Activated CD4-positive, alpha-beta T cell treated with anti-CD3 and anti-CD28 coated beads for 48 hours (primary cell): ENCODE measurements around the gene FAM13B.
A peak's percentile ranks its signal among the peaks of the same experiment; 100 is the strongest.
"Not testable (repeated sequence)": the region's sequence is repeated elsewhere in the genome, so short reads cannot be mapped to it uniquely, and the experiment has no call there.

ENCODE experiments used
- DNase-seq: peaks from one replicate; pipeline ENCODE4 v3.0.0-alpha.2; 2020

The FAM13B gene

GRCh38 chr5:138032572-138033385 is at the start of gene FAM13B:
Gene FAM13B (minus strand): TSS chr5:138033079. CDS start chr5:138019111, 13,968 bp downstream.
- peak; percentile 86 for DNase-seq

DNA sequence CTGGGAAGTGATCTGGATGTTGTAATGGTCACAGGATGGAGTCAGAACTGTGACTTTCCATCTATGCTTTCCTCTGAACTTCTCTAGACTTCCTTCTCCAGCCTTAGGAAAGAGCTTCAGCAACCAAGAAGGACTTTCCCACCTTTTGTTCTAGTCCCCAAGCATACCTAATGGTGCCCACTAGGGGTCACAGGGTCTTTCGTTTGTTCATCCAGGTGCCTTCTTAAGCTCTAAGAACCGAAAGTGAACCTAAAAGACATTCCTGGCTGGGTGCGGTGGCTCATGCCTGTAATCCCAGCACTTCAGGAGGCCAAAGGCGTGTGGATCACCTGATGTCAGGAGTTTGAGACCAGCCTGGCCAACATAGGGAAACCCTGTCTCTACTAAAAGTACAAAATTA is 49.2 kb upstream of the FAM13B start:
- DNase-seq: no peak

DNA sequence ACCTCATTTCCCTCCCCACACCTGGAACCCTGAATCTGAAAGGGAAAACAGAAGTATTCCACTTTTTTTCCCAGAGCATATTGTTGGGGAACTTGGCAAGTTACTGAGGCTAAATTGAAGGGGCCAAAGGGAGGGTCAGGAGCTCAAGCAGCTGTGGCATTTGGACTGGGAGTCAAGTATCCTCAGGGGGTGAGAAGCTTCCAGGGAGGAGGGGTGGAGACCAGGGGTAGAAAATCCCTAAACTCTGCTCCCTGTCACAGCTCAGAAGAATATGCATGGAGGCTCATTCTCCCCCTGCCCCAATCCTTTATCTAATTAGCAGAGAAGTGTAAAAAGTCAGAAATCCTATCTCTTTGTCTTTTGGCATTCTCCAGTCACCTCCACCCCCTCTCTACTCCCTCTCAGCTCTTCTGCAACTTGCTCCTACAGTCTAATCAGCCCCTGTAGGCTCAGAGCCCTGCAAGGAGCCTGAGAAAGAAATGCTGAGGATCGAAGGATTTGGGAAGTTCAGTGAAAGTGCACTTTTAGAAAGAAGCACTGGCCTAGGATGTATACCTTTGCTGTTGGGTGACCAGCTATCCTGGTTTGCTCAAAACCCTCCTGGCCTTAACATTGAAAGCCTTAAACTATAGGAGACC is 45.2 kb upstream of the FAM13B start:
- no peak for DNase-seq

DNA sequence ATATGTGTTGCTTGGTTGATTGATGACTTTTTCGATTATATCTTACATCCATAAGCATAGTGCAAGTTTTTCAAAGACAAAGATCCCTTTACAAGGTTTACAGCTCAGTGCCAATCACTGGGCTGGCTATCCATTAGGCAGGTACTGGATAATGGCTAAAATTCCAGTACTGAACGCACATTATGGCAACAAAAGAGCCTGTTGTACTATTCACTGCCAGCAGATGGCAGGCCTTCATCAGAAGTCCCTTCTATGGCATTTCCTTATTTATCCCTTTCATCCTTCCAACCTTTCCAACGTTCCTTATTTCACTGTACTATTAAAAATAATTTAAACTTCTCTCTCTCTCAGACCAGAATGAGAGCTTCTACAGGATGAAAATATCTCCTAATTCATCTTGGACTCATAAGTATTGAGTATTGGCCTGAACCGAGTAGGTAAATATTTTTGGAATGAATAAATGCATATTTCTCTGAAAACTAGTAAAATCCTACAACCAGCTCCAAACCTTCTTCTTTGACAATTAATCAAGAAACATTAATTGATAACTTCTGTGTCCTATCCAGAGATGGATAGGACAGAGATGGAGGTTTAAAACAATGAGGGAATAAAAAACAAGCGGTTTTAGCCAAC is 44.3 kb upstream of the FAM13B start:
- DNase-seq: peak; percentile 65

GRCh38 chr5:138070026-138070425 is 37.1 kb upstream of the FAM13B start:
- not testable (repeated sequence) for DNase-seq

DNA sequence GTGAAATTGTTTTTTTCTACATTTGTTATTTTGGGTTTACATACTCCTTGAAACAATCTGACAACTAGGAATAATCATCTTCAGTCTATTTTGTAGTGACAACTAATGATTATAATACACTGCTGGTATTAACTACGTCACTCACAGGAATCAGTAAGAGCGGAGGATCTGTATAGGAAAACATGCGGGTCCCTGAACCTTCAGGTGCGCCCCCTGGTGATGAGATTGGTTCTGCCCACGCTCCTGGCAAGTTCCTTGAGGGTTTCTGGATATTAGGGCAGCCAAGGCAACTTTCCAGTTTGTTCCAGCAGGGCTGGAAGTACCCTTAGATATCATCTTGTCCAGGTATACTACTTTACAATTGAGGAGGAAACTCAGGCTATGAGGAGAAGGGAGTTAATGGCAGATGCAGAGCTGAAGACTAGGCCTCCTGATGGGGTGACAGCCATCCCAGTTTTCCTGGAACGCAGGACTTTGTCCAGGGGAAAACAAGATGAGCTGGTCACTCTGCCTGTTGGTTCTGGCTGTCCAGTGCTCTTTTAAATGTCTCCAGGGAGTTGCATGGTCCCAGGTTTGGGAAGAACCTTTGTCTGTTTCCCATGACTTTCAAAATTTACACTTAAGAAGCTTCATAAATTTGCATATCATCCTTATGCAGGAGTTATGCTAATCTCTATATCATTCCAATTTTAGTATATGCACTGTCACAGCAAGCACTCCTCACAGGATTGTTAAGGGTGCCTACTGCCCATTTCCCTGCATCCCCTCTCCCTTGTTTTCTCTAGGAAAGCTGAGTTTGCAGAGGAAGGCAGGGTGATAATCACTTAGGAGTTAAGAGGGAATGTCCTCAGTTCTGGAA is 36.1 kb upstream of the FAM13B start:
- peak; percentile 83 for DNase-seq

DNA sequence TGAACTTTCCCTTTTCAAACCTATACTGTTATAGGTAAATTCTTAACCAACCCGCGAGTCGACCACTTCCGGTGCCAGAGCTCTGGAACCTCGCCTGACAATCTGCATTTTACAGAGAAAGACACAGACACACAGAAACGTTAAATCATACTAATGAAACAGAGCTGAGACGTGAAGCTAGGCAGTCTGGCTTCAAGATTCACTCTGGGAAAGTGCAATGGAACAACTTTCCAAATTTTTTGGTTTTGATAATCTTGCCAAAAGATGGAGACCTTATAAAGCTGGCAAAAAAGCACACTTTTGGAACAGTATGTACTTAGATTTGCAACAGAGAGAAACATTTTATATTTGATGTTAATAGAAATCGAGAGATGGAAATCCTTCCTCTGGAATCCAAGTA is 35.1 kb upstream of the FAM13B start:
- DNase-seq: no peak

DNA sequence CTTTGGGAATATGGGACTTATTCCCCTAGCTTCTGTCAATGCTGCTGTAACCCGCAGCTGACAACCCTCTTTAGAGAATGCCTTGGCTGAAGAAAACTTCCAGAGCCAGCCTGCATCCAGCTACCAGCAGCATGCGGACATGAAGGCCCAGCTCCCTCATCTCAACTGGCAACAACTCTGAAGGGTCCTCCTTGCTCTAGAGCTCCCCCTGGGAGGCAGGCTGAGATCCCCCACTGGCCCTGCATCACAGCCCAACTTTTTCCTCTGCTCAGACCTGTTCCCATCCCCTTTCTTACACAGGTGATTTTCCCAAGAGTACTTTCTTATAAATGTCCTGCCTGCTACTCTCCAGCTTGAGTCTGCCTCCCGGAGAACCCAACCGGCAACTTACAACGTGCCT is 32.2 kb upstream of the FAM13B start:
- DNase-seq: peak; percentile 22

DNA sequence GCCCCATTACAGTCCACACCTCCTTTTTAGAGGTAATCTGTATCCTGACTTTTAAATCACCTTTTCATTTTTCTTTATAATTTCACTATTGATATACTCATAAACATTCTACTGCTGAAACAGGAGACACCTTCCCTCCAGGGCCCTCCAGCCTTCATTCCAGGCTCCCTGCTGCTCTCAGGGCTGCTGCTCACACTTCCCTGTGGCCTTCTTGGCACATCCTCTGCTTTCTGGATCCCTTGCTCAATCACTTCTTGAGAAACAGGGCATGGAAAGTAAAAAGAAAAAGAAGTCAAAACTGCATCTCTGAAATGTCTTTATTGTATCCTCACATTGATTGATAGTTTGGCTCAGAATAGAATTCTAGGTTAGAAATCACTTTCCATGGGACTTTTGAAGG is 31.6 kb upstream of the FAM13B start:
- DNase-seq: no peak

DNA sequence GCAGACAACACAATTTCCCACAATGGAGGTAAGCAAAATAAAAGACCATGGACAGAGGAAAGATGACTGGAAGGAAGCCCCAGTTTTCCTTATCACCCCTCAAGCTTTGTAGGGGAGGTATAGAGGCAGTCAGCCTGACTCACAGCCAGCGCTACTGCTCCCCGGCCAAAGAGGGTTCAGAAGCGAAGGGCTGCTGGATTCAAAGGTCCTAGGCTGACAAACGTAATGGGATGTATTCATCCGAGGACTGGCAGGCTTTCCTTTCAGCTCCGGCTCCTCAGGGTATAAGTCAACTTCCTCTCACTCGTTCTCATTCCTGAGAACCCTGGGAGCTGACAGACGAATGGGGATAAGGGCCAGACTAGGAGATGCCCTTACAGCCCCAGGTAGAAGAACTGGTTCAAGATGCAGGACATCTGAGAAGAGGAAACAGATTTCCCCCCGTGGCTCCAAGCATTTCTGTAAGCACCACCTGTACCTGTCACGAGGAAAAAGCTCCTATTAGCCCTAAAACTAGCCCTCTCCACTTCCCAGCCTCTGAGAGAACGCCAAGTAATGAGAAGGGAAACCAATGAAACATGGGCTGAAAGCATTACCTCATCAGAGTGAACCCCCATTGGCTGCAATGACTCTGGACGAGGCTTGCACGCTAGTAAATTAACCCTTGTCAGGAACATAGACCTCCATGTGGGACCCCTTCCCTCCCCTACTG is 22.1 kb upstream of the FAM13B start:
- no peak for DNase-seq

GRCh38 chr5:138054206-138054605 is 21.3 kb upstream of the FAM13B start:
- no peak for DNase-seq

- DNase-seq: no peak
Observed at GRCh38 chr5:138053554-138053953, 20.7 kb upstream of the FAM13B start.

DNA sequence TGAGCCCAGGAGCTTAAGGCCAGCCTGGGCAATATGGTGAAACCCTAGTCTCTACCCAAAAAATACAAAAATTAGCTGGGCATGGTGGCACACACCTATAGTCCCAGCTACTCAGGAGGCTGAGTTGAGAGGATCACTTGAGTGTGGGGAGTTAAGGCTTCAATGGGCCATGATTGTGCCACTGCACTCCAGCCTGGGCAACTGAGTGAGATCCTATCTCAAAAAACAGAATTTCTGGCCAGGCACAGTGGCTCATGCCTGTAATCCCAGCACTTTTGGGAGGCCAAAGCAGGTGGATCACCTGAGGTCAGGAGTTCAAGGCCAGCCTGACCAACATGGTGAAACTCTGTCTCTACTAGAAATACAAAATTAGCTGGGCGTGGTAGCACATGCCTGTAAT is 19.8 kb upstream of the FAM13B start:
- DNase-seq: not testable (repeated sequence)

GRCh38 chr5:138051441-138052296 is 18.8 kb upstream of the FAM13B start:
- DNase-seq: no peak

DNA sequence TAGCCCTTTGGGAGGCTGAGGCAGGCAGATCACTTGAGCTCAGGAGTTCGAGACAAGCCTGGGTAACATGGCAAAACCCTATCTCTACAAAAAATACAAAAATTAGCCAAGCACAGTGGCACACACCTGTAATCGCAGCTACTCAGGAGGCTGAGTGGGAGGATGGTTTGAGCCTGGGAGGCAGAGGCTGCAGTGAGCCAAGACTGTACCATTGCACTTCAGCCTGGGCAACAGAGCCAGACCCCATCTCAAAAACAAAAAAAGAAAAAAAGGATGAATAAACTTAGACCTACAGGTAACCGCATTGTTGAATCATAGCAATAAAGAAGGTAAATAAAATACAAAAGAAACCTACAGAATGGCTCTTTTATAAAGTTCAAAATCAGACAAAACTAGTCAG is 12.4 kb upstream of the FAM13B start:
- not testable (repeated sequence) for DNase-seq

GRCh38 chr5:138038826-138039225 is 5.9 kb upstream of the FAM13B start:
- DNase-seq: no peak

DNA sequence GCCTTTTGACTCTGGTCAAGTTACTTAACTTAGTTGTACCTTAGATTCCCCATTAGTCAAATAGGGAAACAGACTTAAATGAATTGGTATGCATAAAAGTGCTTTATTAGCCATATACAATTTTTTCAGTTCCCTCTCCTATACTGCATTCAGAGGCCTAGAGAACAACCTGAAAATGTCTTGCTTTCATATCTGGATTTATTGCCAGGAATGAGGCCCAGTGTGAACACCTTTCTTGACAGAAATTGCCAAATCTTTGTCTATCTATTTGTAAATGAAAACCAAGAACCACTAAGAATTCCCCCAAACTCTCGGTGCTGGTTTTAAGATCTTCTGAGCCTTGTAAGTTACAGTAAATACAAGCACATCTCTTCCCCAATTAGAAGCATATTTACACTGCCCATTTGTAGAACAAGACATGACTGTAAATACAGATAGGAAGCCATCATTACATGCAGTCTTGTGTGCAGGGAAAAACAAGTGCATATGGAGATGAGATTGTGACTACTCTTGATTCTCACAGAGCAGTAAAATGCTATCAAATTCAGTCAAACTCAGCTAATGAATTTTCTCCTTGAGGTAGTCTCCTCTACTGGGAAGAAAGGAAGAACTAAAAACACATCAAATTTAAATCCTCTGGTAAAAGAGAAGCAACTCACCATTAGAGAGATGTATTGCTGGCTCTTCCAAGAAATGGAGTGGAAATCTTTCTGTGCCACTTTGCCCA is 5.2 kb upstream of the FAM13B start:
- no peak for DNase-seq

- DNase-seq: no peak
Observed at GRCh38 chr5:138037271-138037670, 4.4 kb upstream of the FAM13B start.

GRCh38 chr5:138035605-138036537 is 3.0 kb upstream of the FAM13B start:
- peak; percentile 68 for DNase-seq
